Activated CD4-positive, alpha-beta T cell treated with anti-CD3 and anti-CD28 coated beads, Interleukin-10, Interleukin-2, amounts not matched to agents 100 ng/mL and 50 ng/mL, durations not matched to agents 16 hours and 8 hours (primary cell): Measurements from ENCODE around the gene MEF2C.
"Not testable (repeated sequence)": the region's sequence is repeated elsewhere in the genome, so short reads cannot be mapped to it uniquely, and the experiment has no call there.

Experiments
- DNase-seq: peaks from one replicate; pipeline ENCODE4 v3.0.0-alpha.2; 2020

Gene MEF2C

GRCh38 chr5:88883059-88883835 is at the start of gene MEF2C:
Gene MEF2C (minus strand): TSS chr5:88883184. CDS start chr5:88823788, 59,396 bp downstream.
- DNase-seq: peak; percentile 37

GRCh38 chr5:88932541-88932940 is 49.6 kb upstream of the MEF2C start:
- DNase-seq: no peak

- no peak for DNase-seq
These were observed 47.4 kb upstream of the MEF2C start for GRCh38 chr5:88930335-88930734.

GRCh38 chr5:88929385-88929784 is 46.4 kb upstream of the MEF2C start:
- no peak for DNase-seq

GRCh38 chr5:88926774-88927173 is 43.8 kb upstream of the MEF2C start:
- no peak for DNase-seq

GRCh38 chr5:88925692-88926490 is 42.9 kb upstream of the MEF2C start:
- DNase-seq: no peak

GRCh38 chr5:88924330-88924657 is 41.3 kb upstream of the MEF2C start:
- no peak for DNase-seq

GRCh38 chr5:88923623-88924329 is 40.8 kb upstream of the MEF2C start:
- no peak for DNase-seq

- not testable (repeated sequence) for DNase-seq
These were observed 29.8 kb upstream of the MEF2C start for GRCh38 chr5:88912743-88913142.

GRCh38 chr5:88911059-88911572 is 28.1 kb upstream of the MEF2C start:
- not testable (repeated sequence) for DNase-seq

- DNase-seq: not testable (repeated sequence)
These were observed 21.5 kb upstream of the MEF2C start for GRCh38 chr5:88904478-88904877.

GRCh38 chr5:88903966-88904365 is 21.0 kb upstream of the MEF2C start:
- not testable (repeated sequence) for DNase-seq

- DNase-seq: not testable (repeated sequence)
These were observed 18.1 kb upstream of the MEF2C start for GRCh38 chr5:88901077-88901476.

GRCh38 chr5:88899096-88899737 is 16.2 kb upstream of the MEF2C start:
- DNase-seq: no peak

- DNase-seq: no peak
These were observed 14.8 kb upstream of the MEF2C start for GRCh38 chr5:88897748-88898147.

- no peak for DNase-seq
These were observed 12.9 kb upstream of the MEF2C start for GRCh38 chr5:88895681-88896501.

GRCh38 chr5:88892669-88893068 is 9.7 kb upstream of the MEF2C start:
- no peak for DNase-seq

- no peak for DNase-seq
These were observed 7.2 kb upstream of the MEF2C start for GRCh38 chr5:88890070-88890781.

- DNase-seq: no peak
These were observed 6.4 kb upstream of the MEF2C start for GRCh38 chr5:88889189-88890069.

- no peak for DNase-seq
These were observed 5.8 kb upstream of the MEF2C start for GRCh38 chr5:88888848-88889188.
